Prostate gland (tissue), 2 donors: ENCODE results near the gene SLCO4A1.

Experiments
- CTCF ChIP-seq, 4 experiments: fragments of 200-600 bp in 2 of 4; fragments of 450-650 bp in 2 of 4; sonication (generic) in 2 of 4; IDR thresholded peaks; 1 replicate in 3 of 4; 2 replicates in 1 of 4; pipeline ENCODE4 v1.5.1; 2016 to 2019; ENCODE audit warnings: antibody characterized with exemption in 4 of 4, mild to moderate bottlenecking in 2 of 4, moderate library complexity in 2 of 4
- POLR2A ChIP-seq: fragments of 450-650 bp; IDR thresholded peaks from one replicate; pipeline ENCODE4 v1.6.1; 2016; ENCODE audit warnings: antibody characterized with exemption, mild to moderate bottlenecking
- POLR2AphosphoS5 ChIP-seq: sonication (generic); formaldehyde crosslinking; IDR thresholded peaks from one replicate; pipeline ENCODE4 v1.6.1; 2017; ENCODE audit warnings: antibody characterized with exemption

GRCh38 chr20:62688855-62689460, 46.7 kb downstream of the SLCO4A1 start:
- TF ChIP-seq CTCF (IDR thresholded peaks at IDR 0.05) (peak in 1 of 4 experiments; percentile 28), POLR2A (no peak), POLR2AphosphoS5 (no peak)
